B cell (primary cell): ENCODE results near the gene RND1. TPM values are rescaled to one million over a fixed set of nuclear protein-coding genes. Genes with fewer than 3 reads are reported as not detected.

Experiments used
- ATAC-seq: fragments of 200-7000 bp; cut with Tn5 transposase; one replicate; pipeline ENCODE4 v1.10.0; 2021; ENCODE audit warnings: low read depth, mild to moderate bottlenecking, moderate number of reproducible peaks, moderate library complexity
- CTCF ChIA-PET: fragments of 350-600 bp; sonication (Branson Sonifier 250); formaldehyde crosslinking; loops from one replicate; lab custom pipeline; 2021; ENCODE audit warnings: antibody characterized with exemption, inconsistent platforms; lab: Charles Lee
- POLR2A ChIA-PET: fragments of 350-600 bp; sonication (Branson Sonifier 250); formaldehyde crosslinking; loops from one replicate; lab custom pipeline; 2021; ENCODE audit warnings: antibody characterized with exemption; lab: Charles Lee
- DNase-seq: peaks from one replicate; pipeline ENCODE4 v3.0.0; 2013
- H2AFZ ChIP-seq: 2 replicates; pipeline ENCODE4 v1.6.1; 2012; ENCODE audit warnings: mild to moderate bottlenecking, low read depth, low read length; ENCODE audit not compliant: insufficient read depth, poor library complexity, severe bottlenecking
- H3K27ac ChIP-seq, 2 donors: 1 replicate in 1 of 2; 2 replicates in 1 of 2; pipeline ENCODE4 v1.5.1; 2012 to 2013; ENCODE audit warnings: low read length in 2 of 2, mild to moderate bottlenecking in 2 of 2, moderate library complexity in 1 of 2
- H3K27me3 ChIP-seq, 4 experiments: fragments of 200-600 bp in 1 of 4; sonication (generic) in 1 of 4; replicated peaks in 1 of 4; 1 replicate in 2 of 4; 2 replicates in 2 of 4; pipeline versions ENCODE4 v1.6.1 to v1.7.0; 2013 to 2016; ENCODE audit warnings: low read length in 3 of 4, mild to moderate bottlenecking in 2 of 4, mixed read lengths in 1 of 4, moderate library complexity in 1 of 4; ENCODE audit not compliant: insufficient read depth in 4 of 4, control insufficient read depth in 3 of 4; ENCODE audit errors: control extremely low read depth in 1 of 4
- H3K36me3 ChIP-seq, 2 experiments: replicated peaks in 1 of 2; 1 replicate in 1 of 2; 2 replicates in 1 of 2; pipeline versions ENCODE4 v1.6.1 to v1.7.1; 2013; ENCODE audit warnings: low read length in 1 of 2; ENCODE audit not compliant: insufficient read depth in 2 of 2, control insufficient read depth in 1 of 2; ENCODE audit errors: control extremely low read depth in 1 of 2, extremely low read depth in 1 of 2
- H3K4me1 ChIP-seq, 2 donors: fragments of 200-600 bp in 1 of 2; sonication (generic) in 1 of 2; 1 replicate in 1 of 2; 2 replicates in 1 of 2; pipeline versions ENCODE4 v1.5.1 to v1.6.1; 2013 to 2017; ENCODE audit warnings: low read length in 2 of 2; ENCODE audit not compliant: control insufficient read depth in 2 of 2, insufficient read depth in 2 of 2
- H3K4me2 ChIP-seq: replicated peaks from 2 replicates; pipeline ENCODE3; 2012; ENCODE audit warnings: mild to moderate bottlenecking, low read depth, low read length; ENCODE audit not compliant: poor library complexity, severe bottlenecking
- H3K4me3 ChIP-seq, 5 experiments: fragments of 200-600 bp in 1 of 5; sonication (generic) in 1 of 5; 1 replicate in 3 of 5; 2 replicates in 2 of 5; pipeline versions ENCODE4 v1.5.1 to v1.7.0; 2011 to 2016; ENCODE audit warnings: low read length in 4 of 5, mild to moderate bottlenecking in 4 of 5, low read depth in 2 of 5, control low read depth in 1 of 5, moderate library complexity in 1 of 5; ENCODE audit not compliant: insufficient read depth in 1 of 5; ENCODE audit errors: control extremely low read depth in 1 of 5, extremely low read depth in 1 of 5
- H3K79me2 ChIP-seq: fragments of 200-600 bp; sonication (generic); one replicate; pipeline ENCODE4 v1.6.0; 2016; ENCODE audit warnings: low read length; ENCODE audit not compliant: control insufficient read depth, insufficient read depth
- H3K9ac ChIP-seq: fragments of 200-600 bp; sonication (generic); 2 replicates; pipeline ENCODE4 v1.6.1; 2017; ENCODE audit warnings: mild to moderate bottlenecking, low read length, moderate library complexity
- H3K9me3 ChIP-seq, 3 donors: one replicate each; pipeline versions ENCODE4 v1.6.1 to v1.7.1; 2013; ENCODE audit warnings: low read length in 2 of 3; ENCODE audit not compliant: control insufficient read depth in 2 of 3, insufficient read depth in 1 of 3; ENCODE audit errors: control extremely low read depth in 1 of 3
- H4K20me1 ChIP-seq: 2 replicates; pipeline ENCODE4 v1.6.0; 2012; ENCODE audit warnings: mild to moderate bottlenecking, low read length; ENCODE audit not compliant: insufficient read depth, control insufficient read depth, poor library complexity, severe bottlenecking
- H3K27ac Mint-ChIP-seq: one replicate; pipeline ENCODE4 v1.8.0; 2021; ENCODE audit warnings: mixed read lengths
- H3K27me3 Mint-ChIP-seq: one replicate; pipeline ENCODE4 v1.8.0; 2021; ENCODE audit warnings: mixed read lengths
- H3K4me1 Mint-ChIP-seq: one replicate; pipeline ENCODE4 v1.8.0; 2021; ENCODE audit warnings: mixed read lengths
- H3K4me3 Mint-ChIP-seq: one replicate; pipeline ENCODE4 v1.8.0; 2021; ENCODE audit warnings: mixed read lengths
- H3K9me3 Mint-ChIP-seq: one replicate; pipeline ENCODE4 v1.8.0; 2022; ENCODE audit warnings: mixed read lengths; ENCODE audit not compliant: insufficient read depth
- EZH2 ChIP-seq: IDR thresholded peaks from 2 replicates; pipeline ENCODE4 v1.6.1; 2012; ENCODE audit warnings: borderline replicate concordance, low read depth, mild to moderate bottlenecking, moderate library complexity, low read length; ENCODE audit not compliant: insufficient read depth, poor library complexity, severe bottlenecking
- WGBS: methylation state at CpG from one replicate; pipeline ENCODE4 v1.1.5; 2013; ENCODE audit warnings: missing lambda C conversion rate; ENCODE audit not compliant: insufficient coverage; 5-methylcytosine and 5-hydroxymethylcytosine counted together
- intact Hi-C: fragments of 100-400 bp; cut with micrococcal nuclease; formaldehyde crosslinking; loops from one replicate; pipeline ENCODE4 v1.10.0; 2022
- polyA plus RNA-seq: library from polyadenylated mRNA; depleted of rRNA; stranded (reverse); fragments of >200 nt; gene quantifications from 2 replicates; pipeline ENCODE4 v1.2.3, GENCODE V29; 2012
- total RNA-seq, 2 donors: library from RNA; stranded (reverse); fragments of 120-200 nt in 1 of 2; gene quantifications; 1 replicate in 1 of 2; 2 replicates in 1 of 2; pipeline versions ENCODE4 v1.2.3 to v1.2.4, GENCODE V29; 2013 to 2022
- TF ChIP-seq, protein P1 (sequence below): fragments of 200-600 bp; IDR thresholded peaks from one replicate; pipeline ENCODE4 v1.8.0; 2022; ENCODE audit warnings: antibody characterized with exemption, mild to moderate bottlenecking

RND1 gene
- total and polyA plus RNA-seq, 2 donors (not counting 1 experiment from before 2014, with no cell fraction given) = 7.3 to 19.5 TPM

DNA sequence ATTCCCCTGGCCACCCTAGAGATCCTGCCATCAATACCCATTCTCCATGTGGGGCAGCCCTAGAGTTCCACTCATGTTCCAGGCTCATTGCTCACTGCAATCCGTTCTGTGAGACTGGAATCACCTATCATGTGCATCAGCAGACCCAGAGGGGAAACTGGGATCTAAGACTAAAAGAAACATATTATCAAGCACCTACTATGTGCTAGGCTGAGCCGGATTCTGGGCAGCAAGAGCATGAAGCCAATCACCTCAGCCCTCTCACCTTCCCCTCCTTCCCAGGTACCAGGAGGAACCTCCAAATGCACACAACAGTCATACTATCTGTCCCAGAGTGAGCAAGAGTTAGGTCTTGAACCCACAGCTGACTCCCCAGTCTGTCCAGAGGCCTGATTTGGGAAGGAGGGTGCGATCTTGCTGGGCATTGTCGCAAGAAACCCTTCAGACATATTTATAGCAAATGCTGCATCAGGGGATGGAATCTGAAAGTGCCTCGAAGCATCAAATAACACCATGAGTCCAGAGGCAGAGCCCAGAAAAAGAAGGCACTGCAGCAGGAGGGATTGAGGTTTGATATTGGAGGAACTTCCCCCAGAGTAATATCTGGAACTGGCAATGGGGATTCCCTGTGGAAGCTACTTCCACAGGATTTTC is 54.1 kb downstream of the RND1 start:
- Mint-ChIP-seq H3K4me1 (peaks cover 13% of the 10 kb centered on the region), H3K27ac (no peak overlapping the region), H3K27me3 (peaks cover 4% of the 10 kb centered on the region), H3K9me3 (no peaks in the 10 kb centered on the region), H3K4me3 (no peak overlapping the region)
- Histone ChIP-seq H3K27me3 (peaks cover 0 to 12% (median 6%) of the 10 kb centered on the region in 4 experiments), H3K4me3 (no peak overlapping the region), H3K27ac (no peak overlapping the region), H2AFZ (no peak overlapping the region), H3K79me2 (no peaks in the 10 kb centered on the region), H3K4me2 (no peak overlapping the region), H3K36me3 (no peaks in the 10 kb centered on the region), H3K9ac (no peak overlapping the region), H4K20me1 (peaks cover under 1% of the 10 kb centered on the region), H3K9me3 (no peaks in the 10 kb centered on the region), H3K4me1 (peaks cover 18 to 23% of the 10 kb centered on the region in 2 donors)
- ChIA-PET POLR2A (no interaction called here), CTCF (interaction anchor here (1.3 to 6.8 kb wide), 2 partner anchors 15 to 42 kb away, joined by 3 to 57 read pairs; no protein-coding TSS in a partner anchor)
- WGBS = 90% methylated on average over 3 of the region's 5 CpGs
- ATAC-seq (no peak), DNase-seq (no peak)
- intact Hi-C loops = no loop called here
- no peak for TF ChIP-seq EZH2
- TF ChIP-seq, protein P1, sequence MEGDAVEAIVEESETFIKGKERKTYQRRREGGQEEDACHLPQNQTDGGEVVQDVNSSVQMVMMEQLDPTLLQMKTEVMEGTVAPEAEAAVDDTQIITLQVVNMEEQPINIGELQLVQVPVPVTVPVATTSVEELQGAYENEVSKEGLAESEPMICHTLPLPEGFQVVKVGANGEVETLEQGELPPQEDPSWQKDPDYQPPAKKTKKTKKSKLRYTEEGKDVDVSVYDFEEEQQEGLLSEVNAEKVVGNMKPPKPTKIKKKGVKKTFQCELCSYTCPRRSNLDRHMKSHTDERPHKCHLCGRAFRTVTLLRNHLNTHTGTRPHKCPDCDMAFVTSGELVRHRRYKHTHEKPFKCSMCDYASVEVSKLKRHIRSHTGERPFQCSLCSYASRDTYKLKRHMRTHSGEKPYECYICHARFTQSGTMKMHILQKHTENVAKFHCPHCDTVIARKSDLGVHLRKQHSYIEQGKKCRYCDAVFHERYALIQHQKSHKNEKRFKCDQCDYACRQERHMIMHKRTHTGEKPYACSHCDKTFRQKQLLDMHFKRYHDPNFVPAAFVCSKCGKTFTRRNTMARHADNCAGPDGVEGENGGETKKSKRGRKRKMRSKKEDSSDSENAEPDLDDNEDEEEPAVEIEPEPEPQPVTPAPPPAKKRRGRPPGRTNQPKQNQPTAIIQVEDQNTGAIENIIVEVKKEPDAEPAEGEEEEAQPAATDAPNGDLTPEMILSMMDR = no peak

DNA sequence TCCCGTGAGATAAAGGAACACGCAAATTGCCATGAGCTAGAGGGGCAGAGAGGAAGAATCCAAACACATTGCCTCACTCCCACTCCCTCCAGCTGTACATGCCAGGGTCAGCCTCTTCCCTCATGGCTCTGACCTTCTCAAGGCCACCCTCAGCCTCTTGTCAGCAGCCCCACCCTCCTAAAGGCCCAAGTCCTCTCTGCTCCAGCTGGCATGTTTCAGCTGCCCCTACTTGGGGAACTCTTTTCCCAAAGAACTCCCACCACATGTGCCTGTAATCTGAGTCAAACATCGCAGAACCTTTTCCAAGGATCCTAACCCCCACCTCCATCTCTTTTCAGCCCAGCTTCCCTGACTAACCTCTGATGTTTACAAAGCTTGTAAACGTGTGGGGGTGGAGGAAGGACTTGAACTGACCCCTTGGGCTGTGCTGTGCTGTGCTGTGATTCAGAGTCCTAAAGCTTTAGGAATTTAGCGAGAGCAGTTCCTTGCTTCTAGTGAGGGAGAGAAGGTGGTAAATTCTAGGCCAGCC is 54.7 kb downstream of the RND1 start:
- H3K27ac Mint-ChIP-seq = no peak overlapping the region

More for the DNA sequence above, 54.7 kb downstream of the RND1 start:
- Mint-ChIP-seq H3K4me1 (peaks cover 10% of the 10 kb centered on the region), H3K4me3 (no peak overlapping the region), H3K9me3 (no peaks in the 10 kb centered on the region), H3K27me3 (no peaks in the 10 kb centered on the region)
- ChIA-PET POLR2A (no interaction called here), CTCF (interaction anchor here (6.8 kb wide), 1 partner anchor 14 kb away, joined by 57 read pairs; no protein-coding TSS in a partner anchor)
- no peak overlapping the region for H3K27ac ChIP-seq
- H3K4me2 ChIP-seq = no peak overlapping the region
- intact Hi-C loops = no loop called here
- H3K27me3 ChIP-seq = peaks cover 0 to 6% (median 2%) of the 10 kb centered on the region in 4 experiments
- no peak overlapping the region for H3K9ac ChIP-seq
- H4K20me1 ChIP-seq = no peaks in the 10 kb centered on the region
- H3K79me2 ChIP-seq = no peaks in the 10 kb centered on the region
- WGBS = no CpG with 5 or more reads among the region's 5 CpGs
- no peak overlapping the region for H2AFZ ChIP-seq
- H3K4me1 ChIP-seq = peaks cover 15 to 21% of the 10 kb centered on the region in 2 donors
- H3K4me3 ChIP-seq = no peak overlapping the region
- no peaks in the 10 kb centered on the region for H3K36me3 ChIP-seq
- H3K9me3 ChIP-seq = no peaks in the 10 kb centered on the region
- ATAC-seq (no peak), DNase-seq (no peak)
- TF ChIP-seq, protein P1 = no peak
- no peak for TF ChIP-seq EZH2
